ENCODE results near the gene PTPA. TPM values are rescaled to one million over a fixed set of nuclear protein-coding genes. Genes with fewer than 3 reads are reported as not detected.

The PTPA gene
- total RNA-seq, 1 experiment from 2014 or later, result 91.8 TPM

- CTCF ChIA-PET, result interaction anchor here (0.5 to 7.2 kb wide), 22 partner anchors 9 to 655 kb away, joined by 3 to 96 read pairs (median 5); partner anchors contain the start of genes C9orf50 and NTMT1
- no peaks in the 10 kb centered on the region for H3K9me3 Mint-ChIP-seq (ENCODE audit: unreplicated experiment)
- no peak for DNase-seq (ENCODE audit: unreplicated experiment)
- no peak overlapping the region for H3K27ac Mint-ChIP-seq (ENCODE audit: low read depth, unreplicated experiment)
- no peak overlapping the region for H3K4me3 Mint-ChIP-seq (ENCODE audit: unreplicated experiment)
- TF ChIP-seq CTCF (IDR thresholded peaks at IDR 0.05; ENCODE audit: unreplicated experiment), result no peak
- no peaks in the 10 kb centered on the region for H3K27me3 Mint-ChIP-seq (ENCODE audit: insufficient read depth, unreplicated experiment)
- no TSS peak for BruUV-seq (replicated peaks)
- POLR2A ChIA-PET, result interaction anchor here (0.6 to 3.0 kb wide), 6 partner anchors 9 to 596 kb away, joined by 3 to 13 read pairs (median 5); partner anchors contain the start of genes DOLPP1 and IER5L
- H3K36me3 Mint-ChIP-seq (ENCODE audit: insufficient read depth, unreplicated experiment), result peaks cover 59% of the 10 kb centered on the region
- intact Hi-C loops (cut with micrococcal nuclease), result loop anchor here (2.0 kb wide), 1 partner anchor 480 kb away; no protein-coding TSS in a partner anchor
- H3K4me1 Mint-ChIP-seq (ENCODE audit: insufficient read depth, unreplicated experiment), result no peaks in the 10 kb centered on the region
These were observed 19.6 kb downstream of the PTPA start for GRCh38 chr9:129130791-129131190.

- no peaks in the 10 kb centered on the region for H3K4me1 Mint-ChIP-seq (ENCODE audit: insufficient read depth, unreplicated experiment)
- H3K4me3 Mint-ChIP-seq (ENCODE audit: unreplicated experiment), result no peak overlapping the region
- H3K27me3 Mint-ChIP-seq (ENCODE audit: insufficient read depth, unreplicated experiment), result no peaks in the 10 kb centered on the region
- no peak overlapping the region for H3K27ac Mint-ChIP-seq (ENCODE audit: low read depth, unreplicated experiment)
- no peaks in the 10 kb centered on the region for H3K9me3 Mint-ChIP-seq (ENCODE audit: unreplicated experiment)
- DNase-seq (ENCODE audit: unreplicated experiment), result peak; percentile 70
- no TSS peak for BruUV-seq (replicated peaks)
- H3K36me3 Mint-ChIP-seq (ENCODE audit: insufficient read depth, unreplicated experiment), result peaks cover 65% of the 10 kb centered on the region
- TF ChIP-seq CTCF (IDR thresholded peaks at IDR 0.05; ENCODE audit: unreplicated experiment), result peak; percentile 92
- CTCF ChIA-PET, result interaction anchor here (0.5 to 7.2 kb wide), 36 partner anchors 8 to 655 kb away, joined by 3 to 96 read pairs (median 4); partner anchors contain the start of genes C9orf50, IER5L and NTMT1
- POLR2A ChIA-PET, result interaction anchor here (0.8 to 3.0 kb wide), 12 partner anchors 8 to 595 kb away, joined by 3 to 13 read pairs (median 4); partner anchors contain the start of genes DOLPP1 and IER5L
- intact Hi-C loops (cut with micrococcal nuclease), result loop anchor here (2.0 kb wide), 1 partner anchor 479 kb away; no protein-coding TSS in a partner anchor
These were observed 20.3 kb downstream of the PTPA start for GRCh38 chr9:129131300-129132145.

- H3K27me3 Mint-ChIP-seq (ENCODE audit: insufficient read depth, unreplicated experiment), result no peaks in the 10 kb centered on the region
- no peak overlapping the region for H3K27ac Mint-ChIP-seq (ENCODE audit: low read depth, unreplicated experiment)
- H3K4me3 Mint-ChIP-seq (ENCODE audit: unreplicated experiment), result no peak overlapping the region
- H3K9me3 Mint-ChIP-seq (ENCODE audit: unreplicated experiment), result no peaks in the 10 kb centered on the region
- ChIA-PET POLR2A (interaction anchor here (2.9 kb wide), 1 partner anchor 11 kb away, joined by 13 read pairs; no protein-coding TSS in a partner anchor), CTCF (interaction anchor here (0.7 to 7.2 kb wide), 5 partner anchors 10 to 1104 kb away, joined by 3 to 96 read pairs (median 28); partner anchors contain the start of genes C9orf50 and NTMT1)
- BruUV-seq (replicated peaks), result no TSS peak
- intact Hi-C loops (cut with micrococcal nuclease), result no loop called here
- H3K4me1 Mint-ChIP-seq (ENCODE audit: insufficient read depth, unreplicated experiment), result no peaks in the 10 kb centered on the region
- peaks cover 62% of the 10 kb centered on the region for H3K36me3 Mint-ChIP-seq (ENCODE audit: insufficient read depth, unreplicated experiment)
- DNase-seq (ENCODE audit: unreplicated experiment), result no peak
- no peak for TF ChIP-seq CTCF (IDR thresholded peaks at IDR 0.05; ENCODE audit: unreplicated experiment)
These were observed 21.9 kb downstream of the PTPA start for GRCh38 chr9:129133082-129133481.

- ChIA-PET POLR2A (interaction anchor here (0.7 to 1.2 kb wide), 2 partner anchors 354 to 492 kb away, joined by 3 read pairs; no protein-coding TSS in a partner anchor), CTCF (interaction anchor here (0.5 to 7.2 kb wide), 7 partner anchors 10 to 629 kb away, joined by 3 to 96 read pairs (median 3); partner anchors contain the start of genes C9orf50 and NTMT1)
- no peak for DNase-seq (ENCODE audit: unreplicated experiment)
- no peak overlapping the region for H3K4me3 Mint-ChIP-seq (ENCODE audit: unreplicated experiment)
- intact Hi-C loops (cut with micrococcal nuclease), result no loop called here
- no peak for TF ChIP-seq CTCF (IDR thresholded peaks at IDR 0.05; ENCODE audit: unreplicated experiment)
- no TSS peak for BruUV-seq (replicated peaks)
- H3K27me3 Mint-ChIP-seq (ENCODE audit: insufficient read depth, unreplicated experiment), result no peaks in the 10 kb centered on the region
- no peak overlapping the region for H3K27ac Mint-ChIP-seq (ENCODE audit: low read depth, unreplicated experiment)
- H3K36me3 Mint-ChIP-seq (ENCODE audit: insufficient read depth, unreplicated experiment), result peaks cover 40% of the 10 kb centered on the region
- peaks cover 11% of the 10 kb centered on the region for H3K4me1 Mint-ChIP-seq (ENCODE audit: insufficient read depth, unreplicated experiment)
- H3K9me3 Mint-ChIP-seq (ENCODE audit: unreplicated experiment), result no peaks in the 10 kb centered on the region
These were observed 24.3 kb downstream of the PTPA start for GRCh38 chr9:129135476-129135875.
